Measurements from ENCODE around the gene TMEM53. TPM values are rescaled to one million over a fixed set of nuclear protein-coding genes. Genes with fewer than 3 reads are reported as not detected.

Gene TMEM53
- polyA plus RNA-seq, 2 donors = 3.5 to 5.0 TPM

DNA sequence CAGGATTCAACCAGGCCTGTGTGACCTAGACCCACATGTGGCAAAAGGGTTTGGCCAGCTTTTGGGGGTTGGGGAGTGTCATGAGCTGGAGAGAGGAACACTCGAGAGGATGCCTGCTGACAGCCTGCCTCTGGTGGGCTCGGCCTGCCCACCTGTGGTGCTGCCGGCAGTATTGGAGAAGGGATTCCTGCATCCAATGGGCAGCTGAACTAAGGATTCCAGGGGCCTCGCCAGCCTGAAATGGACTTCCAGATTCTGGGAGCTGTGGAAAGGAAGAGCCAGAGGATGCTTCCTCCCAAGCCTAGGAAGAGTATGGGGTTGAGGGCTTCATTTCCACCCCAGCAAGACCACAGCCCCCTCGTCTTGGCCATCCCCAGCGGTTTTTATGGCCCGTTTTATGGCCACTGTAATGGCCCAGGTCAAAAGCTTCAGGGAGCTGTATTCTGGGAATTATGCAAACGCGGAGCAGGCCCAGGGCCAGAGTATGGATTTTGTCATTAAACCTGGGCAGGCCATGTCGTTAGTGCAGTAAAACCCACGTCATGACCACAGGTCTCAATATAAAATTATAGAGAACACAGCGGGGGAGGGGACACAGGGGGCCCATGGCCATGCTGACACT is 63.6 kb downstream of the TMEM53 start:
- H3K36me3 ChIP-seq (ENCODE audit: control insufficient read depth in 2 of 2, insufficient read depth in 2 of 2, low read length in 1 of 2) = no peaks in the 10 kb centered on the region
- no peak overlapping the region for H3K27ac ChIP-seq (ENCODE audit: low read depth in 2 of 2, low read length in 1 of 2)
- no peaks in the 10 kb centered on the region for H3K27me3 ChIP-seq (ENCODE audit: control insufficient read depth in 1 of 2, insufficient read depth in 2 of 2, low read length in 2 of 2)
- no peaks in the 10 kb centered on the region for H3K4me1 ChIP-seq (ENCODE audit: control insufficient read depth in 2 of 2, insufficient read depth in 2 of 2, low read length in 1 of 2)
- WGBS, 2 donors = 69 to 70% methylated on average over 12 of the region's 12 CpGs
- H3K9me3 ChIP-seq (ENCODE audit: control insufficient read depth in 2 of 2, insufficient read depth in 1 of 2, low read depth in 1 of 2, low read length in 1 of 2) = no peaks in the 10 kb centered on the region
- H3K4me3 ChIP-seq (ENCODE audit: low read depth in 1 of 2, low read length in 2 of 2) = no peak overlapping the region

- no peak overlapping the region for H3K27ac ChIP-seq (ENCODE audit: low read depth in 2 of 2, low read length in 1 of 2)
- WGBS, 2 donors = 80 to 84% methylated on average over 24 to 25 of the region's 25 CpGs
Observed at GRCh38 chr1:44609768-44610526, 64.3 kb downstream of the TMEM53 start.

DNA sequence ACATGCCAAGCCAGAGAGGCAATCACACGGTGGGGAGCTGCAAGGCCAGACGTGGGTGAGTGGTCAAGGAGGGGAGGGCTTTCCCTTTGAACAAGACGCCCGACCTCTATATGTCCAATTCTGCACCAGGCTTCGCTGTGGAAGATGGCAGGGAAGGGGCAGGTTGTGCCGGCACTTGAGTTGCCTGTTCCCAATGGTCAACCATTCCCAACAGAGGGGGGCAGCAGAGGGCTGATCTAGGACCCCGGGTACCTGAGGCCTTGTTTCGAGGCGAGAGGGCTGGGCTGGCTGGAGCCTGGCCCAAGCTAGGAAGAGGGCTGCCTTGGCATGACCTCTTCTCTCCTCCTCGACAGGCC is 64.9 kb downstream of the TMEM53 start:
- H3K4me1 ChIP-seq (ENCODE audit: control insufficient read depth in 2 of 2, insufficient read depth in 2 of 2, low read length in 1 of 2) = no peaks in the 10 kb centered on the region
- H3K4me3 ChIP-seq (ENCODE audit: low read depth in 1 of 2, low read length in 2 of 2) = no peak overlapping the region
- H3K9me3 ChIP-seq (ENCODE audit: control insufficient read depth in 2 of 2, insufficient read depth in 1 of 2, low read depth in 1 of 2, low read length in 1 of 2) = no peaks in the 10 kb centered on the region
- H3K36me3 ChIP-seq (ENCODE audit: control insufficient read depth in 2 of 2, insufficient read depth in 2 of 2, low read length in 1 of 2) = no peaks in the 10 kb centered on the region
- WGBS, 2 donors = 52 to 55% methylated on average over 10 of the region's 10 CpGs
- H3K27me3 ChIP-seq (ENCODE audit: control insufficient read depth in 1 of 2, insufficient read depth in 2 of 2, low read length in 2 of 2) = no peaks in the 10 kb centered on the region
- H3K27ac ChIP-seq (ENCODE audit: low read depth in 2 of 2, low read length in 1 of 2) = no peak overlapping the region

More at GRCh38 chr1:44609768-44610526, 64.3 kb downstream of the TMEM53 start:
- no peaks in the 10 kb centered on the region for H3K27me3 ChIP-seq (ENCODE audit: control insufficient read depth in 1 of 2, insufficient read depth in 2 of 2, low read length in 2 of 2)
- no peaks in the 10 kb centered on the region for H3K4me1 ChIP-seq (ENCODE audit: control insufficient read depth in 2 of 2, insufficient read depth in 2 of 2, low read length in 1 of 2)
- H3K36me3 ChIP-seq (ENCODE audit: control insufficient read depth in 2 of 2, insufficient read depth in 2 of 2, low read length in 1 of 2) = no peaks in the 10 kb centered on the region
- no peaks in the 10 kb centered on the region for H3K9me3 ChIP-seq (ENCODE audit: control insufficient read depth in 2 of 2, insufficient read depth in 1 of 2, low read depth in 1 of 2, low read length in 1 of 2)
- H3K4me3 ChIP-seq (ENCODE audit: low read depth in 1 of 2, low read length in 2 of 2) = no peak overlapping the region

DNA sequence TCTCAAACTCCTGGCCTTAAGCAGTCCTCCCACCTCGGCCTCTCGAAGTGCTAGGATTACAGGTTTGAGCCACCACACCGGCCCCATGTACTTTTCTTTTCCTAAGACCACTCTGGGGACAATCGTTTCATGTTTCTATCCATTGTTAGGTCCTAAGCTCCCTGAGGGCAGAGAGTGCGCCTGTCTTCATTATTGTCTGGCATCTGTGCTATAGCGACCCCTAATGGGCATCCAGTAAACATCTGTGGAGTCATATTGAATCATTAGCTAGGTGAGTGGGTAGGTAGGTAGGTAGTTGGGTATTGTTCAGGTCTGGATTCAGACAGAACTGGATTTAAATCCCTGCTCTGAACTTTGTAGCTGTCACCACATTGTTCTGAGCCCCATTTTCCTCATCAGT is 66.1 kb downstream of the TMEM53 start:
- H3K9me3 ChIP-seq (ENCODE audit: control insufficient read depth in 2 of 2, insufficient read depth in 1 of 2, low read depth in 1 of 2, low read length in 1 of 2) = no peaks in the 10 kb centered on the region
- no peak overlapping the region for H3K27ac ChIP-seq (ENCODE audit: low read depth in 2 of 2, low read length in 1 of 2)
- no peaks in the 10 kb centered on the region for H3K4me1 ChIP-seq (ENCODE audit: control insufficient read depth in 2 of 2, insufficient read depth in 2 of 2, low read length in 1 of 2)
- H3K36me3 ChIP-seq (ENCODE audit: control insufficient read depth in 2 of 2, insufficient read depth in 2 of 2, low read length in 1 of 2) = no peaks in the 10 kb centered on the region
- 79 to 86% methylated on average over 6 of the region's 6 CpGs for WGBS, 2 donors
- H3K4me3 ChIP-seq (ENCODE audit: low read depth in 1 of 2, low read length in 2 of 2) = no peak overlapping the region
- no peaks in the 10 kb centered on the region for H3K27me3 ChIP-seq (ENCODE audit: control insufficient read depth in 1 of 2, insufficient read depth in 2 of 2, low read length in 2 of 2)

DNA sequence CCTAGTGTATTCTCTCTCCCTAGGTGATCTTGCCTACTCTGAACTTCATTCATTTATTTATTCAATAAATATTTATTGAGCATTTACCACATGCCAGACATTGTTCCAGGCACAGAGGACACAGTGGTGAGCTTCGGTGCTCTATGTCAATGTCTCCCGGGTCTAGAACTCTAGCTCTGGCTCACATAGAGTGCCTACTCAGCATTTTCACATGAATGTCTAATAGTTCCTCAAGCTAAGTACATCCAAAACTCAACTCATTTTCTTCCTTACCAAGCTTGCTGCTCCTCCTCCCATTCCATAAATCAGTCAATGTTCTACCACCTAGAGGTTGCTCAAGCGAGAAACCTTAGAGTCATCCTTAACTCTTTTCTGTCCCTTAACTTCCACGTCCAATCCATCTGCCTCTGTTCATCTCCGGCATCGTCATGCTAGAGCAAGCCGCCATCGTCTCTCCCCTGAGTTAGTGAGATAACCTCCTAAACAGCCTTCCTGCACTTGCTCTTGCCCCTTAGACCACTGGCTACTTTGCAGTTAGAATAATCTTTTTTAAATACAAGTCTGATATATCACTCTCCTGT is 67.5 kb downstream of the TMEM53 start:
- no peak overlapping the region for H3K27ac ChIP-seq (ENCODE audit: low read depth in 2 of 2, low read length in 1 of 2)
- no peaks in the 10 kb centered on the region for H3K4me1 ChIP-seq (ENCODE audit: control insufficient read depth in 2 of 2, insufficient read depth in 2 of 2, low read length in 1 of 2)
- H3K4me3 ChIP-seq (ENCODE audit: low read depth in 1 of 2, low read length in 2 of 2) = no peak overlapping the region
- H3K36me3 ChIP-seq (ENCODE audit: control insufficient read depth in 2 of 2, insufficient read depth in 2 of 2, low read length in 1 of 2) = no peaks in the 10 kb centered on the region
- no peaks in the 10 kb centered on the region for H3K27me3 ChIP-seq (ENCODE audit: control insufficient read depth in 1 of 2, insufficient read depth in 2 of 2, low read length in 2 of 2)
- 84 to 90% methylated on average over 8 of the region's 8 CpGs for WGBS, 2 donors
- H3K9me3 ChIP-seq (ENCODE audit: control insufficient read depth in 2 of 2, insufficient read depth in 1 of 2, low read depth in 1 of 2, low read length in 1 of 2) = no peaks in the 10 kb centered on the region

- Histone ChIP-seq H3K27ac (ENCODE audit: low read depth in 2 of 2, low read length in 1 of 2) (no peak overlapping the region), H3K36me3 (ENCODE audit: control insufficient read depth in 2 of 2, insufficient read depth in 2 of 2, low read length in 1 of 2) (no peaks in the 10 kb centered on the region), H3K27me3 (ENCODE audit: control insufficient read depth in 1 of 2, insufficient read depth in 2 of 2, low read length in 2 of 2) (no peaks in the 10 kb centered on the region), H3K4me1 (ENCODE audit: control insufficient read depth in 2 of 2, insufficient read depth in 2 of 2, low read length in 1 of 2) (no peaks in the 10 kb centered on the region), H3K4me3 (ENCODE audit: low read depth in 1 of 2, low read length in 2 of 2) (no peak overlapping the region), H3K9me3 (ENCODE audit: control insufficient read depth in 2 of 2, insufficient read depth in 1 of 2, low read depth in 1 of 2, low read length in 1 of 2) (no peaks in the 10 kb centered on the region)
- WGBS, 2 donors = 69 to 73% methylated on average over 12 of the region's 12 CpGs
Observed at GRCh38 chr1:44605914-44606615, 68.2 kb downstream of the TMEM53 start.

GRCh38 chr1:44604157-44604955 is 69.9 kb downstream of the TMEM53 start:
- no peaks in the 10 kb centered on the region for H3K9me3 ChIP-seq (ENCODE audit: control insufficient read depth in 2 of 2, insufficient read depth in 1 of 2, low read depth in 1 of 2, low read length in 1 of 2)
- no peaks in the 10 kb centered on the region for H3K4me1 ChIP-seq (ENCODE audit: control insufficient read depth in 2 of 2, insufficient read depth in 2 of 2, low read length in 1 of 2)
- no peaks in the 10 kb centered on the region for H3K36me3 ChIP-seq (ENCODE audit: control insufficient read depth in 2 of 2, insufficient read depth in 2 of 2, low read length in 1 of 2)
- H3K27me3 ChIP-seq (ENCODE audit: control insufficient read depth in 1 of 2, insufficient read depth in 2 of 2, low read length in 2 of 2) = no peaks in the 10 kb centered on the region
- no peak overlapping the region for H3K4me3 ChIP-seq (ENCODE audit: low read depth in 1 of 2, low read length in 2 of 2)
- H3K27ac ChIP-seq (ENCODE audit: low read depth in 2 of 2, low read length in 1 of 2) = no peak overlapping the region
- WGBS, 2 donors = 68 to 79% methylated on average over 3 of the region's 3 CpGs

GRCh38 chr1:44603718-44604117 is 70.6 kb downstream of the TMEM53 start:
- H3K27ac ChIP-seq (ENCODE audit: low read depth in 2 of 2, low read length in 1 of 2) = no peak overlapping the region
- H3K36me3 ChIP-seq (ENCODE audit: control insufficient read depth in 2 of 2, insufficient read depth in 2 of 2, low read length in 1 of 2) = no peaks in the 10 kb centered on the region
- no peaks in the 10 kb centered on the region for H3K9me3 ChIP-seq (ENCODE audit: control insufficient read depth in 2 of 2, insufficient read depth in 1 of 2, low read depth in 1 of 2, low read length in 1 of 2)
- no peaks in the 10 kb centered on the region for H3K4me1 ChIP-seq (ENCODE audit: control insufficient read depth in 2 of 2, insufficient read depth in 2 of 2, low read length in 1 of 2)
- H3K27me3 ChIP-seq (ENCODE audit: control insufficient read depth in 1 of 2, insufficient read depth in 2 of 2, low read length in 2 of 2) = no peaks in the 10 kb centered on the region
- WGBS, 2 donors = 32 to 61% methylated on average over 4 of the region's 4 CpGs
- no peak overlapping the region for H3K4me3 ChIP-seq (ENCODE audit: low read depth in 1 of 2, low read length in 2 of 2)
